ENCODE results near the gene B4GALT7. TPM values are rescaled to one million over a fixed set of nuclear protein-coding genes. Genes with fewer than 3 reads are reported as not detected.
"Not testable (repeated sequence)": the region's sequence is repeated elsewhere in the genome, so short reads cannot be mapped to it uniquely, and the experiment has no call there.

The B4GALT7 gene
- total RNA-seq, 1 experiment from 2014 or later = 26.3 TPM

DNA sequence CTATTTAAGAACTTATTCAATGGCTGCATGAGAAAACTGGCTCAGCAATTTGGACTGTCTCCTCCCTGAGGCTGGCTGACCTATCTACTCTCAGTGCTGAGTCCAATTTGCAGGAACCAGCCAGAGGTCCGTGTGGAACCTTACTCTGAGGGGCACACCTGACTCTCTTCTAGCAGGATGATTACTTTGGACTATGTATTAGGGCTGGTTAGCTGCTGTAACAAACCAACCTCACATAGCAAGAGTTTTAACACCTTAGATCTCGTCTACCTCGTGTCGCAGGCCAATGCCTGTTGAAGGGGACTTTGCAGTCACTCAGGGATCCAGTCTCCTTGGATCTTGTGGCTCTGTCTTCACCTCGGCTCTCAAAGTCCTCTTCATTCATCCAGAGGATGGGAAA is 42.1 kb upstream of the B4GALT7 start:
- H2BK20ac ChIP-seq (ENCODE audit: low read depth, low read length, poor library complexity, severe bottlenecking) = no peak overlapping the region

DNA sequence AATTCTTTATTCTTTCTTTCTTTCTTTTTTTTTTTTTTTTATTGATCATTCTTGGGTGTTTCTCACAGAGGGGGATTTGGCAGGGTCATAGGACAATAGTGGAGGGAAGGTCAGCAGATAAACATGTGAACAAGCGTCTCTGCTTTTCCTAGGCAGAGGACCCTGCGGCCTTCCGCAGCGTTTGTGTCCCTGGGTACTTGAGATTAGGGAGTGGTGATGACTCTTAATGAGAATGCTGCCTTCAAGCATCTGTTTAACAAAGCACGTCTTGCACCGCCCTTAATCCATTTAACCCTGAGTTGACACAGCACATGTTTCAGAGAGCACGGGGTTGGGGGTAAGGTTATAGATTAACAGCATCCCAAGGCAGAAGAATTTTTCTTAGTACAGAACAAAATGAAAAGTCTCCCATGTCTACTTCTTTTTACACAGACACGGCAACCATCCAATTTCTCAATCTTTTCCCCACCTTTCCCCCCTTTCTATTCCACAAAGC is 40.4 kb upstream of the B4GALT7 start:
- Mint-ChIP-seq H3K36me3 (ENCODE audit: insufficient read depth in 1 of 3, low read depth in 3 of 3) (peaks cover 6 to 12% (median 10%) of the 10 kb centered on the region in 3 experiments), H3K27me3 (ENCODE audit: low read depth) (peaks cover 18% of the 10 kb centered on the region), H3K4me1 (peaks cover 22 to 23% of the 10 kb centered on the region in 2 experiments), H3K9me3 (peaks cover 31 to 33% of the 10 kb centered on the region in 2 experiments)
- H3K9me3 ChIP-seq (ENCODE audit: control insufficient read depth, low read depth, low read length); H3K14ac ChIP-seq (ENCODE audit: insufficient read depth, low read length); H4K20me1 ChIP-seq (ENCODE audit: control insufficient read depth, insufficient read depth, insufficient read length); H3K4me3 Mint-ChIP-seq; H4K5ac ChIP-seq (ENCODE audit: insufficient read length, low read depth, low read length); H3K79me1 ChIP-seq (ENCODE audit: insufficient read depth, low read depth, low read length, poor library complexity, severe bottlenecking); H2BK20ac ChIP-seq (ENCODE audit: low read depth, low read length, poor library complexity, severe bottlenecking); H2AK5ac ChIP-seq (ENCODE audit: insufficient read length, low read length); H3K23ac ChIP-seq (ENCODE audit: insufficient read length, low read depth, low read length); H2BK120ac ChIP-seq (ENCODE audit: low read depth, low read length, poor library complexity, severe bottlenecking); H2BK12ac ChIP-seq (ENCODE audit: insufficient read length, low read depth, low read length); H2BK5ac ChIP-seq (ENCODE audit: insufficient read length, low read length); H3K4me2 ChIP-seq (ENCODE audit: insufficient read depth, insufficient read length, low read length); DNase-seq; H3K27me3 ChIP-seq (ENCODE audit: insufficient read depth, low read length); H3K9ac ChIP-seq (ENCODE audit: extremely low read depth, insufficient read length, low read length); H2BK15ac ChIP-seq (ENCODE audit: low read depth, low read length); H3K27ac Mint-ChIP-seq; H3K4ac ChIP-seq (ENCODE audit: low read depth, low read length); H3K79me2 ChIP-seq (ENCODE audit: insufficient read depth, low read length); H4K91ac ChIP-seq (ENCODE audit: insufficient read length, low read depth, low read length); H3K56ac ChIP-seq (ENCODE audit: insufficient read length, low read depth, low read length); H3K4me1 ChIP-seq (ENCODE audit: insufficient read depth, low read length); H4K8ac ChIP-seq (replicated peaks; ENCODE audit: insufficient read length, low read depth, low read length); H3K27ac ChIP-seq (ENCODE audit: insufficient read length, low read depth, low read length); H3K23me2 ChIP-seq (ENCODE audit: insufficient read length, low read depth, low read length, poor library complexity, severe bottlenecking); H3T11ph ChIP-seq (ENCODE audit: low read length); H3K18ac ChIP-seq (ENCODE audit: insufficient read length, low read depth, low read length); H2AFZ ChIP-seq (ENCODE audit: low read length): not testable (repeated sequence)
- no CpG with 5 or more reads among the region's 8 CpGs for WGBS (ENCODE audit: extremely low coverage, insufficient read length, low lambda C conversion rate)

More for the DNA sequence above, 42.1 kb upstream of the B4GALT7 start:
- no peak overlapping the region for H2BK5ac ChIP-seq (ENCODE audit: insufficient read length, low read length)
- H3K79me1 ChIP-seq (ENCODE audit: insufficient read depth, low read depth, low read length, poor library complexity, severe bottlenecking) = peaks cover 8% of the 10 kb centered on the region
- H2AFZ ChIP-seq (ENCODE audit: low read length) = no peak overlapping the region
- no peak overlapping the region for H2BK15ac ChIP-seq (ENCODE audit: low read depth, low read length)
- Mint-ChIP-seq H3K4me3 (no peak overlapping the region), H3K9me3 (peaks cover 24 to 26% of the 10 kb centered on the region in 2 experiments), H3K27me3 (ENCODE audit: low read depth) (peaks cover 14% of the 10 kb centered on the region), H3K36me3 (ENCODE audit: insufficient read depth in 1 of 3, low read depth in 3 of 3) (peaks cover 10 to 16% (median 14%) of the 10 kb centered on the region in 3 experiments), H3K27ac (no peak overlapping the region), H3K4me1 (peaks cover 29 to 30% of the 10 kb centered on the region in 2 experiments)
- TF ChIP-seq, protein P1, sequence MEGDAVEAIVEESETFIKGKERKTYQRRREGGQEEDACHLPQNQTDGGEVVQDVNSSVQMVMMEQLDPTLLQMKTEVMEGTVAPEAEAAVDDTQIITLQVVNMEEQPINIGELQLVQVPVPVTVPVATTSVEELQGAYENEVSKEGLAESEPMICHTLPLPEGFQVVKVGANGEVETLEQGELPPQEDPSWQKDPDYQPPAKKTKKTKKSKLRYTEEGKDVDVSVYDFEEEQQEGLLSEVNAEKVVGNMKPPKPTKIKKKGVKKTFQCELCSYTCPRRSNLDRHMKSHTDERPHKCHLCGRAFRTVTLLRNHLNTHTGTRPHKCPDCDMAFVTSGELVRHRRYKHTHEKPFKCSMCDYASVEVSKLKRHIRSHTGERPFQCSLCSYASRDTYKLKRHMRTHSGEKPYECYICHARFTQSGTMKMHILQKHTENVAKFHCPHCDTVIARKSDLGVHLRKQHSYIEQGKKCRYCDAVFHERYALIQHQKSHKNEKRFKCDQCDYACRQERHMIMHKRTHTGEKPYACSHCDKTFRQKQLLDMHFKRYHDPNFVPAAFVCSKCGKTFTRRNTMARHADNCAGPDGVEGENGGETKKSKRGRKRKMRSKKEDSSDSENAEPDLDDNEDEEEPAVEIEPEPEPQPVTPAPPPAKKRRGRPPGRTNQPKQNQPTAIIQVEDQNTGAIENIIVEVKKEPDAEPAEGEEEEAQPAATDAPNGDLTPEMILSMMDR (conservative IDR thresholded peaks at IDR 0.05) = no peak
- no peak overlapping the region for H3K27ac ChIP-seq (ENCODE audit: insufficient read length, low read depth, low read length)
- no peak overlapping the region for H3K9ac ChIP-seq (ENCODE audit: extremely low read depth, insufficient read length, low read length)
- no peak overlapping the region for H3K18ac ChIP-seq (ENCODE audit: insufficient read length, low read depth, low read length)
- H3K23ac ChIP-seq (ENCODE audit: insufficient read length, low read depth, low read length) = no peak overlapping the region
- no peak overlapping the region for H3K4ac ChIP-seq (ENCODE audit: low read depth, low read length)
- H4K8ac ChIP-seq (replicated peaks; ENCODE audit: insufficient read length, low read depth, low read length) = no peak overlapping the region
- H4K5ac ChIP-seq (ENCODE audit: insufficient read length, low read depth, low read length) = no peak overlapping the region
- no peak for DNase-seq
- no peaks in the 10 kb centered on the region for H3K27me3 ChIP-seq (ENCODE audit: insufficient read depth, low read length)
- no peak overlapping the region for H3K56ac ChIP-seq (ENCODE audit: insufficient read length, low read depth, low read length)
- no peak overlapping the region for H3K4me2 ChIP-seq (ENCODE audit: insufficient read depth, insufficient read length, low read length)
- no peaks in the 10 kb centered on the region for H3K9me3 ChIP-seq (ENCODE audit: control insufficient read depth, low read depth, low read length)
- no peaks in the 10 kb centered on the region for H4K20me1 ChIP-seq (ENCODE audit: control insufficient read depth, insufficient read depth, insufficient read length)
- no CpG with 5 or more reads among the region's 5 CpGs for WGBS (ENCODE audit: extremely low coverage, insufficient read length, low lambda C conversion rate)
- no peak overlapping the region for H2AK5ac ChIP-seq (ENCODE audit: insufficient read length, low read length)
- peaks cover 4% of the 10 kb centered on the region; the same call in 1 of the 2 replicates for H3K4me1 ChIP-seq (ENCODE audit: insufficient read depth, low read length)
- H4K91ac ChIP-seq (ENCODE audit: insufficient read length, low read depth, low read length) = no peak overlapping the region
- no peak overlapping the region for H3K14ac ChIP-seq (ENCODE audit: insufficient read depth, low read length)
- H2BK120ac ChIP-seq (ENCODE audit: low read depth, low read length, poor library complexity, severe bottlenecking) = no peak overlapping the region
- H2BK12ac ChIP-seq (ENCODE audit: insufficient read length, low read depth, low read length) = no peak overlapping the region
- H3K23me2 ChIP-seq (ENCODE audit: insufficient read length, low read depth, low read length, poor library complexity, severe bottlenecking) = peaks cover 14% of the 10 kb centered on the region
- no peak overlapping the region for H3T11ph ChIP-seq (ENCODE audit: low read length)
- H3K79me2 ChIP-seq (ENCODE audit: insufficient read depth, low read length) = peaks cover 3% of the 10 kb centered on the region; the same call in 1 of the 2 replicates
